OCI-LY1 (cell line): Measurements from ENCODE around the gene PHACTR2.

Experiments used
- H2AFZ ChIP-seq: fragments of 200-600 bp; sonication (generic), shearing (Covaris generic); 2 replicates; pipeline ENCODE4 v1.6.0; 2014; ENCODE audit warnings: antibody characterized with exemption, mild to moderate bottlenecking, low read length
- H3F3A ChIP-seq: fragments of 200-600 bp; sonication (generic), shearing (Covaris generic); 2 replicates; pipeline ENCODE4 v1.6.0; 2014; ENCODE audit warnings: mild to moderate bottlenecking, antibody characterized with exemption, low read length, moderate library complexity; ENCODE audit not compliant: insufficient read depth
- H3K27ac ChIP-seq: fragments of 200-600 bp; sonication (generic); 2 replicates; pipeline ENCODE4 v1.5.1; 2014; ENCODE audit warnings: low read length, mixed run types, mild to moderate bottlenecking, low read depth; ENCODE audit not compliant: poor library complexity, severe bottlenecking
- H3K27me3 ChIP-seq: fragments of 200-600 bp; sonication (generic); 2 replicates; pipeline ENCODE4 v1.6.0; 2014; ENCODE audit warnings: antibody characterized with exemption, mild to moderate bottlenecking, low read length, moderate library complexity; ENCODE audit not compliant: insufficient read depth
- H3K36me3 ChIP-seq: fragments of 200-600 bp; sonication (generic); 2 replicates; pipeline ENCODE4 v1.6.1; 2014; ENCODE audit warnings: mild to moderate bottlenecking, antibody characterized with exemption, low read length, moderate library complexity, mixed read lengths; ENCODE audit not compliant: insufficient read depth
- H3K4me1 ChIP-seq: fragments of 200-600 bp; sonication (generic); 2 replicates; pipeline ENCODE4 v1.5.1; 2014; ENCODE audit warnings: mild to moderate bottlenecking, low read length, moderate library complexity; ENCODE audit not compliant: insufficient read depth, severe bottlenecking
- H3K4me2 ChIP-seq: fragments of 200-600 bp; sonication (generic), shearing (Covaris generic); 2 replicates; pipeline ENCODE4 v1.6.1; 2014; ENCODE audit warnings: low read length
- H3K4me3 ChIP-seq: fragments of 200-600 bp; sonication (generic); 2 replicates; pipeline ENCODE4 v1.5.1; 2014; ENCODE audit warnings: low read length, low read depth, mild to moderate bottlenecking, mixed read lengths; ENCODE audit not compliant: poor library complexity, severe bottlenecking
- H3K79me2 ChIP-seq: fragments of 200-600 bp; shearing (Covaris generic); 2 replicates; pipeline ENCODE4 v1.6.1; 2016; ENCODE audit warnings: mixed run types, low read length, mixed read lengths; ENCODE audit not compliant: insufficient read depth
- H3K9ac ChIP-seq: fragments of 200-600 bp; sonication (generic), shearing (Covaris generic); 2 replicates; pipeline ENCODE4 v1.6.1; 2014; ENCODE audit warnings: mild to moderate bottlenecking, low read length, mixed read lengths
- H3K9me2 ChIP-seq: fragments of 200-600 bp; sonication (generic), shearing (Covaris generic); 2 replicates; pipeline ENCODE4 v1.6.1; 2014; ENCODE audit warnings: low read depth, mild to moderate bottlenecking, low read length, mixed read lengths
- H3K9me3 ChIP-seq: fragments of 200-600 bp; shearing (Covaris generic); 2 replicates; pipeline ENCODE4 v1.6.1; 2014; ENCODE audit warnings: low read length, mixed read lengths
- H4K20me1 ChIP-seq: fragments of 200-600 bp; sonication (generic), shearing (Covaris generic); 2 replicates; pipeline ENCODE4 v1.6.0; 2016; ENCODE audit warnings: mild to moderate bottlenecking, low read length; ENCODE audit not compliant: insufficient read depth
- EZH2 ChIP-seq: fragments of 200-600 bp; sonication (generic), shearing (Covaris generic); IDR thresholded peaks from 2 replicates; pipeline ENCODE4 v1.8.0; 2017; ENCODE audit warnings: borderline replicate concordance, mixed run types, mild to moderate bottlenecking, antibody characterized with exemption, low read length, moderate library complexity, mixed read lengths
- TF ChIP-seq, protein P1 (sequence below): fragments of 200-600 bp; sonication (generic), shearing (Covaris generic); IDR thresholded peaks from 2 replicates; pipeline ENCODE4 v1.5.1; 2017; ENCODE audit warnings: mild to moderate bottlenecking, antibody characterized with exemption, low read length, moderate library complexity, mixed read lengths

Gene PHACTR2

DNA sequence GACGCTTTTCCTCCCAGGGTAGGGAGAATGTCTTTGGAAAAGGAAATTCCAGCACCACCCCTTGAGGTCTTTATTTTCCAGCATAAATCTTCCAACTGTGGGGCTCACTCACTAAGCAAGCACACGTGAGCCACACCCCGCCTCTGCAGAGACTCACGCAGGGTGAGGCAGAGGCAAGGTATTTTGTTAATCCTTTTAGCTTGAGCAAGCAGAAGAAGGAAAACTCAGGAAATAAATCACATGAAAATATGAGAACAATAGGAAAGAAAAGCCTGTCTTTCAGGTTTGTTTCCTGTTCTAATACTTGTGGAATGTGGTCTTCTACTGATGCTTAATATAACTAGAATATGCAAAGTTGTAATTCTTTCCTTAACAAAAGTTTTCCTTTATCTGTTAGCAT, 4.1 kb upstream of the PHACTR2 start:
- no peaks in the 10 kb centered on the region for H3K4me1 ChIP-seq
- no peak for TF ChIP-seq EZH2
- no peak overlapping the region for H3K9ac ChIP-seq
- no peak overlapping the region for H2AFZ ChIP-seq
- H3K27me3 ChIP-seq, result no peaks in the 10 kb centered on the region
- H3K4me2 ChIP-seq, result no peak overlapping the region
- H4K20me1 ChIP-seq, result no peaks in the 10 kb centered on the region
- H3K27ac ChIP-seq, result no peak overlapping the region
- H3K79me2 ChIP-seq, result no peaks in the 10 kb centered on the region
- no peaks in the 10 kb centered on the region for H3F3A ChIP-seq
- no peaks in the 10 kb centered on the region for H3K9me2 ChIP-seq
- H3K9me3 ChIP-seq, result no peaks in the 10 kb centered on the region
- no peak overlapping the region for H3K4me3 ChIP-seq
- no peaks in the 10 kb centered on the region for H3K36me3 ChIP-seq

DNA sequence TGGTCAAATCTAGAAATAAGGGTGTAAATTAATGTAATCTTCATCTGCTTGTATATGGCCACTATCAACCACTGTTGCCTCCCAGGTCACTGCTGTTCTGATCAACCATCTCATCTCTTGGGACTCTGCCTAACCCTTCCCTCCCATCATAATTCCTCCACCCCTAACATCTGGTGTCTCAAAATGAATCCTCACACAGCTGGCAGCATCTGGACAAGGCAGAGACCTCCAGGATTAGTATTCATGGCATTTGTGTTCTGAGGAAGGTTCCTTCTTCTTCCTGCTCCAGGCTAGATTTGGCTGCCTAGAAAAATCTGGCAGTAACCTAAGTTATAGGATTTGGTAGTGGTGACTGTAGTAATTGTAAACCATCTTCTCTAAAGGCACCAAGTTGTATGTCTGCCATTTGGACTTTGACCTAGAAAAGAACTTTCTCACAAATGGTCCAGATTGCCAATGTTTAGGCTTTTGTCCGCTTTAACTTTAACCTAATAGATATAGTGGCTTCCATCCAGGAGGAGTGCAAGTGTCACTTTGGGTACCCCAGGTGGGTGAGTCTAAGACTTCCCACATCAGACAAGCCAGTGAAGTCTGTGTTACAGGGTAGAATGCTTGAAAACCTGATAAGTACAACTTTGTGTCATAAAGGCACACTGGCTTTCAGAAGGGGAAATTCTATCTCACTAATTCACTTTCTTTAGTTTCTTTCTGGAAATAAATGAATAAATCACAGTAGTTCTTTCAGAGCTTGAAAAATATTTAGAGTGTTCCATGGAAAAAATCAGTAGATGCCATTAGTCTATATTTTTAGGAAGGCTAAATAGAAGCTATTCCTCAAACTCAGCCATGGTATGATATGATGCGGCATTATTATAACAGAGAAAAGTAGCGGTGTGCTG, 3.0 kb upstream of the PHACTR2 start:
- Histone ChIP-seq H3K9me2 (no peaks in the 10 kb centered on the region), H2AFZ (no peak overlapping the region), H3F3A (no peaks in the 10 kb centered on the region), H3K79me2 (no peaks in the 10 kb centered on the region), H3K4me1 (no peaks in the 10 kb centered on the region), H3K9ac (no peak overlapping the region), H3K4me2 (no peak overlapping the region), H3K4me3 (no peak overlapping the region), H3K27me3 (no peaks in the 10 kb centered on the region), H3K9me3 (no peaks in the 10 kb centered on the region), H3K36me3 (no peaks in the 10 kb centered on the region), H4K20me1 (no peaks in the 10 kb centered on the region), H3K27ac (no peak overlapping the region)
- TF ChIP-seq EZH2, result no peak
- TF ChIP-seq, protein P1, sequence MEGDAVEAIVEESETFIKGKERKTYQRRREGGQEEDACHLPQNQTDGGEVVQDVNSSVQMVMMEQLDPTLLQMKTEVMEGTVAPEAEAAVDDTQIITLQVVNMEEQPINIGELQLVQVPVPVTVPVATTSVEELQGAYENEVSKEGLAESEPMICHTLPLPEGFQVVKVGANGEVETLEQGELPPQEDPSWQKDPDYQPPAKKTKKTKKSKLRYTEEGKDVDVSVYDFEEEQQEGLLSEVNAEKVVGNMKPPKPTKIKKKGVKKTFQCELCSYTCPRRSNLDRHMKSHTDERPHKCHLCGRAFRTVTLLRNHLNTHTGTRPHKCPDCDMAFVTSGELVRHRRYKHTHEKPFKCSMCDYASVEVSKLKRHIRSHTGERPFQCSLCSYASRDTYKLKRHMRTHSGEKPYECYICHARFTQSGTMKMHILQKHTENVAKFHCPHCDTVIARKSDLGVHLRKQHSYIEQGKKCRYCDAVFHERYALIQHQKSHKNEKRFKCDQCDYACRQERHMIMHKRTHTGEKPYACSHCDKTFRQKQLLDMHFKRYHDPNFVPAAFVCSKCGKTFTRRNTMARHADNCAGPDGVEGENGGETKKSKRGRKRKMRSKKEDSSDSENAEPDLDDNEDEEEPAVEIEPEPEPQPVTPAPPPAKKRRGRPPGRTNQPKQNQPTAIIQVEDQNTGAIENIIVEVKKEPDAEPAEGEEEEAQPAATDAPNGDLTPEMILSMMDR, result no peak

DNA sequence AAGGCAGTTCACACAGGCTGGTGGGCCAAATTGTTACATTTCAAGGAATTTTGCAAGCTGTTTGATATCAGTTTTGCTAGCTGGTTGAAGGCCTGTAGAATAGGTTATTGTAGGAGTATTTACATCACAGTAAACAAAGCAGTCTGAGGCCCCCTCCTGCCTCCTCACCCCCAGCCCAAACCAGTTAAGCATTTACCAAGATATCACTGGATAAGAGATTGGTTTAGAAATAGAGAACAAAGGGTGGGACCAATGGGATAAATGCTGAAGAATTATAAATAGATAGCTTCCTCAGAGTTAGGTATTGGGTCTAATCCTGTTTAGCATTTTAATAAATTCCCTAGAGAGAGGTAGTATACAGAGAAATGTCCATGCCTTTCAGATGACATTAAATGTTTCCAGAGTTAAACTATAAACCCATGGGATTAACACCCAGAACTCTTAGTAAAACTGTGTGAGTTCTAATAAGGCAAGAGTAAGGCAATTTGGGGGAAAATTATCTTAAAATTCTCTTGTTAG, 2.3 kb upstream of the PHACTR2 start:
- Histone ChIP-seq H3K4me1 (no peaks in the 10 kb centered on the region), H3K9ac (no peak overlapping the region), H3F3A (no peaks in the 10 kb centered on the region), H3K4me2 (no peak overlapping the region), H3K79me2 (no peaks in the 10 kb centered on the region), H3K9me3 (no peaks in the 10 kb centered on the region), H4K20me1 (no peaks in the 10 kb centered on the region), H3K4me3 (no peak overlapping the region), H2AFZ (no peak overlapping the region), H3K9me2 (no peaks in the 10 kb centered on the region), H3K27ac (no peak overlapping the region), H3K27me3 (no peaks in the 10 kb centered on the region), H3K36me3 (no peaks in the 10 kb centered on the region)
- TF ChIP-seq, protein P1, result no peak
- TF ChIP-seq EZH2, result no peak
